Panc1 (cell line): ENCODE results near the gene RRH. TPM values are rescaled to one million over a fixed set of nuclear protein-coding genes. Genes with fewer than 3 reads are reported as not detected.
"Not testable (repeated sequence)": the region's sequence is repeated elsewhere in the genome, so short reads cannot be mapped to it uniquely, and the experiment has no call there.

Experiments
- ATAC-seq: fragments of 200-7000 bp; cut with Tn5 transposase; 2 replicates; pipeline ENCODE4 v1.9.1; 2020; ENCODE audit warnings: mild to moderate bottlenecking, moderate library complexity
- BruUV-seq: library from RNA; stranded (reverse); fragments of 400-500 nt; replicated peaks from 2 replicates; lab custom pipeline; 2021; lab: Mats Ljungman, UMichigan
- CTCF ChIA-PET: fragments of 300-600 bp; sonication (Branson Sonifier 250); formaldehyde crosslinking; loops from one replicate; lab custom pipeline; 2022; ENCODE audit warnings: antibody characterized with exemption; lab: Charles Lee
- POLR2A ChIA-PET: fragments of 300-600 bp; sonication (Branson Sonifier 250); formaldehyde crosslinking; loops from one replicate; lab custom pipeline; 2022; ENCODE audit warnings: antibody characterized with exemption; lab: Charles Lee
- DNase-seq: peaks from one replicate; pipeline ENCODE4 v3.0.0-alpha.2; 2010; ENCODE audit warnings: low read depth, low spot score
- H3K27ac ChIP-seq: 2 replicates; pipeline ENCODE4 v1.5.1; 2011; ENCODE audit warnings: mild to moderate bottlenecking, low read length, inconsistent platforms
- H3K27me3 ChIP-seq: fragments of 200-500 bp; sonication (Bioruptor generic); 2 replicates; pipeline ENCODE4 v1.6.0; 2014; ENCODE audit warnings: low read length, inconsistent platforms; ENCODE audit not compliant: control insufficient read depth, insufficient read depth
- H3K36me3 ChIP-seq: fragments of 200-500 bp; sonication (Bioruptor generic); 2 replicates; pipeline ENCODE4 v1.5.1; 2014; ENCODE audit warnings: inconsistent platforms, mild to moderate bottlenecking, low read length, moderate library complexity; ENCODE audit not compliant: control insufficient read depth, insufficient read depth
- H3K4me1 ChIP-seq: 2 replicates; pipeline ENCODE4 v1.5.1; 2011; ENCODE audit warnings: inconsistent platforms, mild to moderate bottlenecking, low read length, moderate library complexity; ENCODE audit not compliant: control insufficient read depth, insufficient read depth
- H3K4me3 ChIP-seq, 2 experiments: 2 replicates each; pipeline ENCODE4 v1.5.1; 2011 to 2012; ENCODE audit warnings: low read depth in 2 of 2, low read length in 2 of 2, mild to moderate bottlenecking in 2 of 2, inconsistent platforms in 1 of 2, moderate library complexity in 1 of 2
- H3K9me3 ChIP-seq: fragments of 200-500 bp; sonication (Bioruptor generic); 2 replicates; pipeline ENCODE4 v1.5.1; 2014; ENCODE audit warnings: low read depth, mild to moderate bottlenecking, inconsistent platforms, low read length, moderate library complexity; ENCODE audit not compliant: control insufficient read depth, insufficient read depth
- CTCF ChIP-seq: fragments of 450-650 bp; IDR thresholded peaks from 2 replicates; pipeline ENCODE4 v1.5.1; 2017; ENCODE audit warnings: mild to moderate bottlenecking
- POLR2AphosphoS5 ChIP-seq: IDR thresholded peaks from 2 replicates; pipeline ENCODE4 v1.6.1; 2012; ENCODE audit warnings: mild to moderate bottlenecking, low read depth, low read length, moderate library complexity
- REST ChIP-seq, 2 experiments: IDR thresholded peaks; 2 replicates each; pipeline ENCODE4 v1.6.1; 2011 to 2012; ENCODE audit warnings: low read depth in 2 of 2, control low read depth in 1 of 2, low read length in 1 of 2, mild to moderate bottlenecking in 1 of 2, moderate library complexity in 1 of 2; ENCODE audit not compliant: insufficient read depth in 1 of 2
- SIN3A ChIP-seq: IDR thresholded peaks from 2 replicates; pipeline ENCODE4 v1.6.1; 2012; ENCODE audit warnings: low read depth, mild to moderate bottlenecking, low read length, moderate library complexity, borderline replicate concordance; ENCODE audit not compliant: insufficient read depth
- TCF7L2 ChIP-seq: IDR thresholded peaks from 2 replicates; pipeline ENCODE4 v1.6.1; 2011; ENCODE audit warnings: mild to moderate bottlenecking, low read depth, low read length, inconsistent platforms
- in situ Hi-C: cut with HindIII; loops from 2 replicates; pipeline ENCODE4 v1.10.0; 2016; ENCODE audit warnings: low sequenced_read_pairs, low pct_unique_long_range_greater_than_20kb
- intact Hi-C: fragments of 100-400 bp; cut with micrococcal nuclease; formaldehyde crosslinking; loops from one replicate; pipeline ENCODE4 v1.10.0; 2022; ENCODE audit not compliant: unreplicated experiment
- total RNA-seq: library from RNA; stranded (reverse); gene quantifications from one replicate; pipeline ENCODE4 v1.2.1, GENCODE V29; 2021; ENCODE audit not compliant: unreplicated experiment

The RRH gene
- total RNA-seq, 1 experiment from 2014 or later = 0.15 TPM

GRCh38 chr4:109873791-109874514, 46.2 kb downstream of the RRH start:
- Histone ChIP-seq H3K4me3 (no peak overlapping the region), H3K4me1 (no peaks in the 10 kb centered on the region), H3K27me3 (no peaks in the 10 kb centered on the region), H3K36me3 (no peaks in the 10 kb centered on the region), H3K9me3 (no peaks in the 10 kb centered on the region), H3K27ac (no peak overlapping the region)
- in situ Hi-C loops (no loop called here), intact Hi-C loops (no loop called here)
- no TSS peak for BruUV-seq
- ChIA-PET CTCF (interaction anchor here (0.6 kb wide), 1 partner anchor 10 kb away, joined by 4 read pairs; no protein-coding TSS in a partner anchor), POLR2A (no interaction called here)
- no peak for ATAC-seq
- DNase-seq = no peak
- no peak for TF ChIP-seq SIN3A
- no peak for TF ChIP-seq TCF7L2
- TF ChIP-seq POLR2AphosphoS5 = no peak
- TF ChIP-seq CTCF = no peak
- TF ChIP-seq REST (IDR thresholded peaks at IDR 0.05; ENCODE audit: insufficient read depth in 1 of 2, low read depth in 2 of 2, low read length in 1 of 2) = no peak

GRCh38 chr4:109875106-109875505, 47.3 kb downstream of the RRH start:
- Histone ChIP-seq H3K9me3 (no peaks in the 10 kb centered on the region), H3K4me1 (no peaks in the 10 kb centered on the region), H3K4me3 (no peak overlapping the region), H3K27me3 (no peaks in the 10 kb centered on the region), H3K36me3 (no peaks in the 10 kb centered on the region), H3K27ac (no peak overlapping the region)
- DNase-seq (no peak), ATAC-seq (no peak)
- no TSS peak for BruUV-seq
- CTCF ChIA-PET = no interaction called here
- no peak for TF ChIP-seq CTCF
- no peak for TF ChIP-seq TCF7L2
- no peak for TF ChIP-seq REST (IDR thresholded peaks at IDR 0.05; ENCODE audit: insufficient read depth in 1 of 2, low read depth in 2 of 2, low read length in 1 of 2)
- no peak for TF ChIP-seq SIN3A
- TF ChIP-seq POLR2AphosphoS5 = no peak
- POLR2A ChIA-PET = no interaction called here
- intact Hi-C loops = no loop called here
- in situ Hi-C loops = no loop called here

GRCh38 chr4:109875553-109875952, 47.8 kb downstream of the RRH start:
- H3K9me3 ChIP-seq, BruUV-seq, CTCF ChIA-PET, POLR2A ChIA-PET, H3K27ac ChIP-seq, ATAC-seq, intact Hi-C loops, H3K27me3 ChIP-seq, in situ Hi-C loops, H3K4me3 ChIP-seq, H3K4me1 ChIP-seq, DNase-seq, H3K36me3 ChIP-seq: not testable (repeated sequence)
